ENCODE measurements around the gene KCNK7.

KCNK7 gene

GRCh38 chr11:65560555-65561418 lies 34.8 kb downstream of the KCNK7 start:
- no peak overlapping the region for H3K4me3 ChIP-seq (ENCODE audit: insufficient read depth, low read length, poor library complexity, severe bottlenecking)
- no peaks in the 10 kb centered on the region for H3K9me3 ChIP-seq (ENCODE audit: insufficient read depth, low read length)
- H3K27me3 ChIP-seq (ENCODE audit: low read length): no peaks in the 10 kb centered on the region
- no peaks in the 10 kb centered on the region for H3K79me2 ChIP-seq (ENCODE audit: insufficient read depth, low read length)
- TF ChIP-seq EZH2phosphoT487 (conservative IDR thresholded peaks at IDR 0.05; ENCODE audit: low read length): no peak
- TF ChIP-seq, protein P1, sequence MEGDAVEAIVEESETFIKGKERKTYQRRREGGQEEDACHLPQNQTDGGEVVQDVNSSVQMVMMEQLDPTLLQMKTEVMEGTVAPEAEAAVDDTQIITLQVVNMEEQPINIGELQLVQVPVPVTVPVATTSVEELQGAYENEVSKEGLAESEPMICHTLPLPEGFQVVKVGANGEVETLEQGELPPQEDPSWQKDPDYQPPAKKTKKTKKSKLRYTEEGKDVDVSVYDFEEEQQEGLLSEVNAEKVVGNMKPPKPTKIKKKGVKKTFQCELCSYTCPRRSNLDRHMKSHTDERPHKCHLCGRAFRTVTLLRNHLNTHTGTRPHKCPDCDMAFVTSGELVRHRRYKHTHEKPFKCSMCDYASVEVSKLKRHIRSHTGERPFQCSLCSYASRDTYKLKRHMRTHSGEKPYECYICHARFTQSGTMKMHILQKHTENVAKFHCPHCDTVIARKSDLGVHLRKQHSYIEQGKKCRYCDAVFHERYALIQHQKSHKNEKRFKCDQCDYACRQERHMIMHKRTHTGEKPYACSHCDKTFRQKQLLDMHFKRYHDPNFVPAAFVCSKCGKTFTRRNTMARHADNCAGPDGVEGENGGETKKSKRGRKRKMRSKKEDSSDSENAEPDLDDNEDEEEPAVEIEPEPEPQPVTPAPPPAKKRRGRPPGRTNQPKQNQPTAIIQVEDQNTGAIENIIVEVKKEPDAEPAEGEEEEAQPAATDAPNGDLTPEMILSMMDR (IDR thresholded peaks at IDR 0.05; ENCODE audit: insufficient read depth, low read length, poor library complexity, severe bottlenecking): no peak
- H2AFZ ChIP-seq (ENCODE audit: low read depth, low read length, severe bottlenecking): no peak overlapping the region
- no peaks in the 10 kb centered on the region for H3F3A ChIP-seq (ENCODE audit: insufficient read depth)
- H4K20me1 ChIP-seq (ENCODE audit: low read depth, low read length): no peaks in the 10 kb centered on the region
- H3K9me2 ChIP-seq (replicated peaks; ENCODE audit: insufficient read depth, low read length): no peaks in the 10 kb centered on the region
- H3K9ac ChIP-seq (ENCODE audit: low read length): no peak overlapping the region
- H3K36me3 ChIP-seq (ENCODE audit: low read length): no peaks in the 10 kb centered on the region
- no peak overlapping the region for H3K27ac ChIP-seq (ENCODE audit: low read depth, low read length)
- H3K4me2 ChIP-seq (ENCODE audit: low read depth, low read length, poor library complexity, severe bottlenecking): no peak overlapping the region

DNA sequence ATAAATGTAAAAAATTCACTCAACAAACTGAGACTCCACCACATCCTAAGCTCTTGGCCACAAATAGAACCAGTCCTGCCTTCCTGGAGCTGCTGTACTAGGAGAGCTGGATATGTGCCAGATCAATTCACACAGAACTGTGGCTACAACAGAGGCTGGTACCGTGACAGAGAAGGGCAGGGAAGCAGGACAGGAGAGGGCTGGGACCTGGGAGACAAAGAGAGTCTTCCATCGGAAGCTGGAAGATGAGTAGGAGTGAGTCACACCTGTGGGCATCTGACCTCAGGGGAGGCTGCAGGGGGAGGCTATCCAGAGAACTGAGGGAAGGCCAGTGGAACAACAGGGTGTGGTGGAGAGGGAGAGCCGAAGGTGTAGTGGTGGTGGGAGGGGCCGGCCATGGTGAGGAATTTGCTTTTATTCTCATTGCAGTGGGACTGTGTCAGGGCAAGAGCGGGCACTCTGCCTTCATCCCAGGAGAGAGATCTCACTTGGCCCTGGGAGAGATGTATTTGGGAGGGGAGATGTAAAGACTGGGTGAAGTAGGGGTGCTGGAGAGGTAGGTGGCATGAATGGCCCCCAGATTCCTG lies 35.6 kb downstream of the KCNK7 start:
- H3K9me3 ChIP-seq (ENCODE audit: insufficient read depth, low read length): no peaks in the 10 kb centered on the region
- no peaks in the 10 kb centered on the region for H3K79me2 ChIP-seq (ENCODE audit: insufficient read depth, low read length)
- TF ChIP-seq, protein P1 (IDR thresholded peaks at IDR 0.05; ENCODE audit: insufficient read depth, low read length, poor library complexity, severe bottlenecking): no peak
- no peak for TF ChIP-seq EZH2phosphoT487 (conservative IDR thresholded peaks at IDR 0.05; ENCODE audit: low read length)
- H2AFZ ChIP-seq (ENCODE audit: low read depth, low read length, severe bottlenecking): no peak overlapping the region
- H4K20me1 ChIP-seq (ENCODE audit: low read depth, low read length): no peaks in the 10 kb centered on the region
- H3K4me3 ChIP-seq (ENCODE audit: insufficient read depth, low read length, poor library complexity, severe bottlenecking): no peak overlapping the region
- H3K9ac ChIP-seq (ENCODE audit: low read length): no peak overlapping the region
- no peak overlapping the region for H3K4me2 ChIP-seq (ENCODE audit: low read depth, low read length, poor library complexity, severe bottlenecking)
- H3K27me3 ChIP-seq (ENCODE audit: low read length): no peaks in the 10 kb centered on the region
- H3F3A ChIP-seq (ENCODE audit: insufficient read depth): no peaks in the 10 kb centered on the region
- H3K27ac ChIP-seq (ENCODE audit: low read depth, low read length): no peak overlapping the region
- no peaks in the 10 kb centered on the region for H3K36me3 ChIP-seq (ENCODE audit: low read length)
- no peaks in the 10 kb centered on the region for H3K9me2 ChIP-seq (replicated peaks; ENCODE audit: insufficient read depth, low read length)

DNA sequence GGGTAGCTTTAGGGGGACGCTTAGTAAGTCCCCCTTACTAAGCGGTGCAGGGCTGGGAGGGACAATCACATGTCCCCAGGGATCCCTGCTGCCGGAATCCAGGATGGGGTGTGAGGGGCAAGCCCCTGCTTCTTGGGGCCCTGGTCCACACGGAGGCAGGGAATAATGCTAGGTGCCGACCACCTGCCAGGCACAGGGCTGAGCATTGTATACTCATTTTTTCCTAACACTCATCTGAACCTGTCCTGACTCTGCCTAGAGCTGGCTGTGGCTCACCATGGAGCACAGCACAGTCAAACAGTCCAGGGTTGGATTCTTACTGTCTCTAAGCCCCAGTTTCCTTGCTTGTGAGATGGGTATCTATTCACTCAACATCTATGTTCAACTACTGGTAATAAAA lies 36.1 kb downstream of the KCNK7 start:
- Histone ChIP-seq H3K9ac (ENCODE audit: low read length) (no peak overlapping the region), H3K27me3 (ENCODE audit: low read length) (no peaks in the 10 kb centered on the region), H3K4me2 (ENCODE audit: low read depth, low read length, poor library complexity, severe bottlenecking) (no peak overlapping the region), H3F3A (ENCODE audit: insufficient read depth) (no peaks in the 10 kb centered on the region), H4K20me1 (ENCODE audit: low read depth, low read length) (no peaks in the 10 kb centered on the region), H3K9me3 (ENCODE audit: insufficient read depth, low read length) (no peaks in the 10 kb centered on the region), H3K79me2 (ENCODE audit: insufficient read depth, low read length) (no peaks in the 10 kb centered on the region), H2AFZ (ENCODE audit: low read depth, low read length, severe bottlenecking) (no peak overlapping the region), H3K36me3 (ENCODE audit: low read length) (no peaks in the 10 kb centered on the region), H3K4me3 (ENCODE audit: insufficient read depth, low read length, poor library complexity, severe bottlenecking) (no peak overlapping the region), H3K27ac (ENCODE audit: low read depth, low read length) (no peak overlapping the region), H3K9me2 (replicated peaks; ENCODE audit: insufficient read depth, low read length) (no peaks in the 10 kb centered on the region)
- TF ChIP-seq, protein P1 (IDR thresholded peaks at IDR 0.05; ENCODE audit: insufficient read depth, low read length, poor library complexity, severe bottlenecking): no peak
- no peak for TF ChIP-seq EZH2phosphoT487 (conservative IDR thresholded peaks at IDR 0.05; ENCODE audit: low read length)
